Suprapubic skin (tissue), 4 donors: ENCODE measurements around the gene SLC31A2.
"Not testable (repeated sequence)": the region's sequence is repeated elsewhere in the genome, so short reads cannot be mapped to it uniquely, and the experiment has no call there.

ENCODE experiments used
- CTCF ChIP-seq, 2 donors: fragments of 200-600 bp in 1 of 2; fragments of 450-650 bp in 1 of 2; sonication (generic) in 1 of 2; IDR thresholded peaks; one replicate each; pipeline ENCODE4 v1.5.1; 2016 to 2019; ENCODE audit warnings: antibody characterized with exemption in 2 of 2, mild to moderate bottlenecking in 1 of 2, moderate library complexity in 1 of 2
- EP300 ChIP-seq: sonication (generic); formaldehyde crosslinking; IDR thresholded peaks from one replicate; pipeline ENCODE4 v1.6.1; 2017; ENCODE audit warnings: antibody characterized with exemption
- POLR2A ChIP-seq, 2 donors: fragments of 450-650 bp; IDR thresholded peaks; one replicate each; pipeline ENCODE4 v1.6.1; 2017; ENCODE audit warnings: antibody characterized with exemption in 2 of 2, mild to moderate bottlenecking in 2 of 2, moderate library complexity in 2 of 2
- POLR2AphosphoS5 ChIP-seq, 3 donors: sonication (generic); formaldehyde crosslinking; IDR thresholded peaks; one replicate each; pipeline ENCODE4 v1.6.1; 2017; ENCODE audit warnings: antibody characterized with exemption in 3 of 3

DNA sequence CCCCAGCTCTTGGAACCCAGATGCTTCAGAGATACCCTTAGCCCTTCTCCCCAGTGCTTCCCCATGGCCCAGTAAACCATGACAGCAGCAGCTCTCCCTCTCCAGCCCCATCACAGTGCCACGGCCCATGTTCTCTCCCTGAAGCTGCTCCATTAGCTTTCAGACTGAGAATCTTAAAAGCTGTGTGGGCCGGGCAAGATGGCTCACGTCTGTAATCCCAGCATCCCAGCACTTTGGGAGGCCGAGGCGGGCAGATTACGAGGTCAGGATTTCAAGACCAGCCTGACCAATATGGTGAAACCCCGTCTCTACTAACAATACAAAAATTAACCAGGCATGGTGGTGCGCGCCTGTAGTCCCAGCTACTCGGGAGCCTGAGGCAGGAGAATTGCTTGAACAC is 1.2 kb upstream of the SLC31A2 start:
- TF ChIP-seq EP300; CTCF (IDR thresholded peaks at IDR 0.05); POLR2A (IDR thresholded peaks at IDR 0.05); POLR2AphosphoS5 (IDR thresholded peaks at IDR 0.05): not testable (repeated sequence)
